HEK293 (cell line): ENCODE results near the gene NEXN.

ENCODE experiments used
- HOXA7 ChIP-seq: sonication (generic); formaldehyde crosslinking; IDR thresholded peaks from 2 replicates; pipeline ENCODE4 v1.8.1; 2022; ENCODE audit warnings: missing genetic modification reagents, borderline replicate concordance
- HOXD13 ChIP-seq: sonication (generic); formaldehyde crosslinking; IDR thresholded peaks from 2 replicates; pipeline ENCODE4 v1.8.0; 2022; ENCODE audit warnings: missing genetic modification reagents, borderline replicate concordance
- IKZF3 ChIP-seq: fragments of 450-650 bp; IDR thresholded peaks from 2 replicates; pipeline ENCODE4 v1.5.0; 2018; ENCODE audit warnings: missing biosample characterization, mild to moderate bottlenecking, missing genetic modification characterization, moderate library complexity
- KLF16 ChIP-seq: fragments of 450-650 bp; formaldehyde crosslinking; IDR thresholded peaks from 2 replicates; pipeline ENCODE4 v1.5.1; 2017; ENCODE audit warnings: missing biosample characterization, missing genetic modification characterization
- OSR2 ChIP-seq: fragments of 450-650 bp; formaldehyde crosslinking; IDR thresholded peaks from 2 replicates; pipeline ENCODE4 v1.5.1; 2016; ENCODE audit warnings: missing biosample characterization, missing genetic modification characterization
- PRDM1 ChIP-seq: fragments of 450-650 bp; formaldehyde crosslinking; IDR thresholded peaks from 2 replicates; pipeline ENCODE4; 2016; ENCODE audit warnings: missing biosample characterization, missing genetic modification characterization
- RBAK ChIP-seq: fragments of 450-650 bp; formaldehyde crosslinking; IDR thresholded peaks from 2 replicates; pipeline ENCODE4 v1.5.1; 2016; ENCODE audit warnings: missing biosample characterization, missing genetic modification characterization
- SALL2 ChIP-seq: fragments of 450-650 bp; formaldehyde crosslinking; IDR thresholded peaks from 2 replicates; pipeline ENCODE4 v1.5.0; 2017; ENCODE audit warnings: missing biosample characterization, mild to moderate bottlenecking, missing genetic modification characterization, borderline replicate concordance
- WT1 ChIP-seq: fragments of 450-650 bp; formaldehyde crosslinking; IDR thresholded peaks from 2 replicates; pipeline ENCODE4 v1.5.1; 2016; ENCODE audit warnings: missing biosample characterization, missing genetic modification characterization
- YY2 ChIP-seq: fragments of 450-650 bp; formaldehyde crosslinking; IDR thresholded peaks from 2 replicates; pipeline ENCODE4 v1.5.1; 2016; ENCODE audit warnings: missing biosample characterization, missing genetic modification characterization
- ZBTB7A ChIP-seq: fragments of 450-650 bp; formaldehyde crosslinking; IDR thresholded peaks from 2 replicates; pipeline ENCODE4 v1.5.1; 2016; ENCODE audit warnings: low read depth, missing biosample characterization, missing genetic modification characterization
- ZEB2 ChIP-seq: fragments of 450-650 bp; formaldehyde crosslinking; IDR thresholded peaks from 2 replicates; pipeline ENCODE4 v1.5.1; 2016; ENCODE audit warnings: missing biosample characterization, missing genetic modification characterization
- ZFP37 ChIP-seq: fragments of 450-650 bp; formaldehyde crosslinking; IDR thresholded peaks from 2 replicates; pipeline ENCODE4 v1.5.1; 2016; ENCODE audit warnings: missing biosample characterization, missing genetic modification characterization
- ZNF138 ChIP-seq: fragments of 450-650 bp; formaldehyde crosslinking; IDR thresholded peaks from 2 replicates; pipeline ENCODE4 v1.5.1; 2016; ENCODE audit warnings: missing biosample characterization, missing genetic modification characterization, borderline replicate concordance
- ZNF175 ChIP-seq: fragments of 450-650 bp; formaldehyde crosslinking; IDR thresholded peaks from 2 replicates; pipeline ENCODE4 v1.5.1; 2016; ENCODE audit warnings: missing biosample characterization, missing genetic modification characterization
- ZNF211 ChIP-seq: fragments of 450-650 bp; formaldehyde crosslinking; IDR thresholded peaks from 2 replicates; pipeline ENCODE4 v1.5.1; 2016; ENCODE audit warnings: low read depth, missing biosample characterization, missing genetic modification characterization
- ZNF214 ChIP-seq: fragments of 450-650 bp; formaldehyde crosslinking; IDR thresholded peaks from 2 replicates; pipeline ENCODE4 v1.5.1; 2017; ENCODE audit warnings: missing biosample characterization, mild to moderate bottlenecking, missing genetic modification characterization, borderline replicate concordance
- ZNF221 ChIP-seq: fragments of 450-650 bp; formaldehyde crosslinking; IDR thresholded peaks from 2 replicates; pipeline ENCODE4 v1.5.1; 2017; ENCODE audit warnings: missing biosample characterization, missing genetic modification characterization, borderline replicate concordance
- ZNF23 ChIP-seq: fragments of 450-650 bp; formaldehyde crosslinking; IDR thresholded peaks from 2 replicates; pipeline ENCODE4 v1.5.1; 2016; ENCODE audit warnings: missing biosample characterization, missing genetic modification characterization, borderline replicate concordance
- ZNF350 ChIP-seq: fragments of 450-650 bp; formaldehyde crosslinking; IDR thresholded peaks from 2 replicates; pipeline ENCODE4 v1.5.0; 2017; ENCODE audit warnings: missing biosample characterization, mild to moderate bottlenecking, missing genetic modification characterization
- ZNF37A ChIP-seq: fragments of 450-650 bp; IDR thresholded peaks from 2 replicates; pipeline ENCODE4 v1.5.1; 2018; ENCODE audit warnings: missing biosample characterization, missing genetic modification characterization
- ZNF555 ChIP-seq: fragments of 450-650 bp; formaldehyde crosslinking; conservative IDR thresholded peaks from 2 replicates; pipeline ENCODE4 v1.5.1; 2017; ENCODE audit warnings: missing biosample characterization, mild to moderate bottlenecking, missing genetic modification characterization, inconsistent platforms
- ZNF624 ChIP-seq: fragments of 450-650 bp; formaldehyde crosslinking; IDR thresholded peaks from 2 replicates; pipeline ENCODE4 v1.5.1; 2017; ENCODE audit warnings: missing biosample characterization, missing genetic modification characterization
- ZNF626 ChIP-seq: fragments of 450-650 bp; sonication (Bioruptor Pico); formaldehyde crosslinking; IDR thresholded peaks from 2 replicates; pipeline ENCODE4 v1.5.1; 2018; ENCODE audit warnings: missing biosample characterization, missing genetic modification characterization, inconsistent platforms
- ZNF654 ChIP-seq: fragments of 450-650 bp; formaldehyde crosslinking; IDR thresholded peaks from 2 replicates; pipeline ENCODE4 v1.5.1; 2016; ENCODE audit warnings: low read depth, missing biosample characterization, missing genetic modification characterization
- ZNF670 ChIP-seq: fragments of 450-650 bp; formaldehyde crosslinking; IDR thresholded peaks from 2 replicates; pipeline ENCODE4 v1.5.1; 2016; ENCODE audit warnings: missing biosample characterization, missing genetic modification characterization, low read depth
- ZNF776 ChIP-seq: fragments of 450-650 bp; formaldehyde crosslinking; IDR thresholded peaks from 2 replicates; pipeline ENCODE4 v1.5.0; 2017; ENCODE audit warnings: missing biosample characterization, missing genetic modification characterization, borderline replicate concordance
- ZNF792 ChIP-seq: fragments of 450-650 bp; formaldehyde crosslinking; IDR thresholded peaks from 2 replicates; pipeline ENCODE4 v1.5.1; 2016; ENCODE audit warnings: missing biosample characterization, missing genetic modification characterization
- ZNF830 ChIP-seq: fragments of 450-650 bp; IDR thresholded peaks from 2 replicates; pipeline ENCODE4 v1.5.0; 2018; ENCODE audit warnings: missing biosample characterization, missing genetic modification characterization, low read depth, mild to moderate bottlenecking, moderate library complexity
- TF ChIP-seq, protein P1 (sequence below): fragments of 450-650 bp; formaldehyde crosslinking; IDR thresholded peaks from 2 replicates; pipeline ENCODE4 v1.5.1; 2016; ENCODE audit warnings: missing biosample characterization, missing genetic modification characterization
- TF ChIP-seq, protein P2 (sequence below): fragments of 450-650 bp; formaldehyde crosslinking; IDR thresholded peaks from 2 replicates; pipeline ENCODE4; 2016; ENCODE audit warnings: missing biosample characterization, missing genetic modification characterization
- TF ChIP-seq, protein P3 (sequence below): fragments of 450-650 bp; formaldehyde crosslinking; IDR thresholded peaks from 2 replicates; pipeline ENCODE4 v1.5.0; 2017; ENCODE audit warnings: missing biosample characterization, missing genetic modification characterization, borderline replicate concordance
- TF ChIP-seq, protein P4 (sequence below): fragments of 450-650 bp; formaldehyde crosslinking; IDR thresholded peaks from 2 replicates; pipeline ENCODE4 v1.5.1; 2017; ENCODE audit warnings: missing biosample characterization, missing genetic modification characterization
- TF ChIP-seq, protein P5 (sequence below): fragments of 450-650 bp; formaldehyde crosslinking; IDR thresholded peaks from 2 replicates; pipeline ENCODE4 v1.5.1; 2016; ENCODE audit warnings: missing biosample characterization, missing genetic modification characterization
- TF ChIP-seq, protein P6 (sequence below): fragments of 450-650 bp; formaldehyde crosslinking; IDR thresholded peaks from 2 replicates; pipeline ENCODE4 v1.5.1; 2016; ENCODE audit warnings: missing biosample characterization, missing genetic modification characterization

NEXN gene

DNA sequence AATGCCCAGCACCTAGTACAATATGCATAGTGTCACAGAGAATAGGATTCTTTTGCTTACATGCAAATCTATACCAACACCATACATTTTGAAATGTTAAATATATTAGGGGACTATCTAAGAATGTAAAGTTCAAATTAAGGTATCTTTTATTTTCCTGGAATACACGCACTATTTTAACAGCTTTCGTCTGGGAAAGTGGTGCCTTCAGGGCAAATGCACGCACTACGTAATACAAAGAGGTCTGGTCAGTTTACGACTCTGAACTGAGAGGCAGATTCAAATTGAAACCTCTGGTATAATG lies 89.5 kb downstream of the NEXN start (continued):
- no peak for TF ChIP-seq YY2
- TF ChIP-seq, protein P1, sequence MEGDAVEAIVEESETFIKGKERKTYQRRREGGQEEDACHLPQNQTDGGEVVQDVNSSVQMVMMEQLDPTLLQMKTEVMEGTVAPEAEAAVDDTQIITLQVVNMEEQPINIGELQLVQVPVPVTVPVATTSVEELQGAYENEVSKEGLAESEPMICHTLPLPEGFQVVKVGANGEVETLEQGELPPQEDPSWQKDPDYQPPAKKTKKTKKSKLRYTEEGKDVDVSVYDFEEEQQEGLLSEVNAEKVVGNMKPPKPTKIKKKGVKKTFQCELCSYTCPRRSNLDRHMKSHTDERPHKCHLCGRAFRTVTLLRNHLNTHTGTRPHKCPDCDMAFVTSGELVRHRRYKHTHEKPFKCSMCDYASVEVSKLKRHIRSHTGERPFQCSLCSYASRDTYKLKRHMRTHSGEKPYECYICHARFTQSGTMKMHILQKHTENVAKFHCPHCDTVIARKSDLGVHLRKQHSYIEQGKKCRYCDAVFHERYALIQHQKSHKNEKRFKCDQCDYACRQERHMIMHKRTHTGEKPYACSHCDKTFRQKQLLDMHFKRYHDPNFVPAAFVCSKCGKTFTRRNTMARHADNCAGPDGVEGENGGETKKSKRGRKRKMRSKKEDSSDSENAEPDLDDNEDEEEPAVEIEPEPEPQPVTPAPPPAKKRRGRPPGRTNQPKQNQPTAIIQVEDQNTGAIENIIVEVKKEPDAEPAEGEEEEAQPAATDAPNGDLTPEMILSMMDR (tag by site-specific recombination), result no peak
- no peak for TF ChIP-seq ZNF175 (tag by site-specific recombination)
- TF ChIP-seq ZNF138 (tag by site-specific recombination), result no peak
- TF ChIP-seq ZNF37A (tag by site-specific recombination), result no peak
- peak; percentile 5; the same call in 1 of the 2 replicates for TF ChIP-seq OSR2 (tag by site-specific recombination)
- TF ChIP-seq, protein P2, sequence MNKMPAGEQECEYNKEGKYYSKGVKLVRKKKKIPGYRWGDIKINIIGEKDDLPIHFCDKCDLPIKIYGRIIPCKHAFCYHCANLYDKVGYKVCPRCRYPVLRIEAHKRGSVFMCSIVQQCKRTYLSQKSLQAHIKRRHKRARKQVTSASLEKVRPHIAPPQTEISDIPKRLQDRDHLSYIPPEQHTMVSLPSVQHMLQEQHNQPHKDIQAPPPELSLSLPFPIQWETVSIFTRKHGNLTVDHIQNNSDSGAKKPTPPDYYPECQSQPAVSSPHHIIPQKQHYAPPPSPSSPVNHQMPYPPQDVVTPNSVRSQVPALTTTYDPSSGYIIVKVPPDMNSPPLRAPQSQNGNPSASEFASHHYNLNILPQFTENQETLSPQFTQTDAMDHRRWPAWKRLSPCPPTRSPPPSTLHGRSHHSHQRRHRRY (tag by site-specific recombination), result no peak
- no peak for TF ChIP-seq ZEB2 (tag by site-specific recombination)
- no peak for TF ChIP-seq ZNF776
- TF ChIP-seq ZNF624 (tag by site-specific recombination), result no peak
- TF ChIP-seq ZNF350 (tag by site-specific recombination), result no peak
- TF ChIP-seq WT1 (tag by site-specific recombination), result no peak; the same call in 1 of the 2 replicates
- TF ChIP-seq, protein P3, sequence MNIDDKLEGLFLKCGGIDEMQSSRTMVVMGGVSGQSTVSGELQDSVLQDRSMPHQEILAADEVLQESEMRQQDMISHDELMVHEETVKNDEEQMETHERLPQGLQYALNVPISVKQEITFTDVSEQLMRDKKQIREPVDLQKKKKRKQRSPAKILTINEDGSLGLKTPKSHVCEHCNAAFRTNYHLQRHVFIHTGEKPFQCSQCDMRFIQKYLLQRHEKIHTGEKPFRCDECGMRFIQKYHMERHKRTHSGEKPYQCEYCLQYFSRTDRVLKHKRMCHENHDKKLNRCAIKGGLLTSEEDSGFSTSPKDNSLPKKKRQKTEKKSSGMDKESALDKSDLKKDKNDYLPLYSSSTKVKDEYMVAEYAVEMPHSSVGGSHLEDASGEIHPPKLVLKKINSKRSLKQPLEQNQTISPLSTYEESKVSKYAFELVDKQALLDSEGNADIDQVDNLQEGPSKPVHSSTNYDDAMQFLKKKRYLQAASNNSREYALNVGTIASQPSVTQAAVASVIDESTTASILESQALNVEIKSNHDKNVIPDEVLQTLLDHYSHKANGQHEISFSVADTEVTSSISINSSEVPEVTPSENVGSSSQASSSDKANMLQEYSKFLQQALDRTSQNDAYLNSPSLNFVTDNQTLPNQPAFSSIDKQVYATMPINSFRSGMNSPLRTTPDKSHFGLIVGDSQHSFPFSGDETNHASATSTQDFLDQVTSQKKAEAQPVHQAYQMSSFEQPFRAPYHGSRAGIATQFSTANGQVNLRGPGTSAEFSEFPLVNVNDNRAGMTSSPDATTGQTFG (tag by site-specific recombination), result no peak
- TF ChIP-seq, protein P4, sequence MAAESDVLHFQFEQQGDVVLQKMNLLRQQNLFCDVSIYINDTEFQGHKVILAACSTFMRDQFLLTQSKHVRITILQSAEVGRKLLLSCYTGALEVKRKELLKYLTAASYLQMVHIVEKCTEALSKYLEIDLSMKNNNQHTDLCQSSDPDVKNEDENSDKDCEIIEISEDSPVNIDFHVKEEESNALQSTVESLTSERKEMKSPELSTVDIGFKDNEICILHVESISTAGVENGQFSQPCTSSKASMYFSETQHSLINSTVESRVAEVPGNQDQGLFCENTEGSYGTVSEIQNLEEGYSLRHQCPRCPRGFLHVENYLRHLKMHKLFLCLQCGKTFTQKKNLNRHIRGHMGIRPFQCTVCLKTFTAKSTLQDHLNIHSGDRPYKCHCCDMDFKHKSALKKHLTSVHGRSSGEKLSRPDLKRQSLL (tag by site-specific recombination), result no peak
- TF ChIP-seq PRDM1 (tag by site-specific recombination), result peak; percentile 48; the same call in 1 of the 2 replicates
- no peak for TF ChIP-seq RBAK (tag by site-specific recombination)
- TF ChIP-seq KLF16 (tag by site-specific recombination), result 0 out of 2 replicates have a peak, but pooled peaks have one; percentile 30
- no peak for TF ChIP-seq ZFP37 (tag by site-specific recombination)
- no peak for TF ChIP-seq ZNF626
- no peak for TF ChIP-seq ZNF23 (tag by site-specific recombination)
- TF ChIP-seq, protein P5, sequence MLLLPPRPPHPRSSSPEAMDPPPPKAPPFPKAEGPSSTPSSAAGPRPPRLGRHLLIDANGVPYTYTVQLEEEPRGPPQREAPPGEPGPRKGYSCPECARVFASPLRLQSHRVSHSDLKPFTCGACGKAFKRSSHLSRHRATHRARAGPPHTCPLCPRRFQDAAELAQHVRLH (tag by site-specific recombination), result no peak
- TF ChIP-seq ZNF555 (tag by site-specific recombination), result no peak
- TF ChIP-seq ZNF830 (tag by site-specific recombination), result no peak
- TF ChIP-seq ZNF214 (tag by site-specific recombination), result no peak
- no peak for TF ChIP-seq SALL2 (tag by site-specific recombination)
- no peak for TF ChIP-seq ZNF792 (tag by site-specific recombination)
- no peak for TF ChIP-seq ZNF654 (tag by site-specific recombination)
- no peak for TF ChIP-seq ZBTB7A
- TF ChIP-seq HOXD13 (CRISPR knock-in tag), result no peak
- no peak for TF ChIP-seq ZNF211 (tag by site-specific recombination)
- no peak for TF ChIP-seq ZNF221 (tag by site-specific recombination)
- no peak for TF ChIP-seq ZNF670 (tag by site-specific recombination)
- no peak for TF ChIP-seq HOXA7 (CRISPR knock-in tag)
- TF ChIP-seq, protein P6, sequence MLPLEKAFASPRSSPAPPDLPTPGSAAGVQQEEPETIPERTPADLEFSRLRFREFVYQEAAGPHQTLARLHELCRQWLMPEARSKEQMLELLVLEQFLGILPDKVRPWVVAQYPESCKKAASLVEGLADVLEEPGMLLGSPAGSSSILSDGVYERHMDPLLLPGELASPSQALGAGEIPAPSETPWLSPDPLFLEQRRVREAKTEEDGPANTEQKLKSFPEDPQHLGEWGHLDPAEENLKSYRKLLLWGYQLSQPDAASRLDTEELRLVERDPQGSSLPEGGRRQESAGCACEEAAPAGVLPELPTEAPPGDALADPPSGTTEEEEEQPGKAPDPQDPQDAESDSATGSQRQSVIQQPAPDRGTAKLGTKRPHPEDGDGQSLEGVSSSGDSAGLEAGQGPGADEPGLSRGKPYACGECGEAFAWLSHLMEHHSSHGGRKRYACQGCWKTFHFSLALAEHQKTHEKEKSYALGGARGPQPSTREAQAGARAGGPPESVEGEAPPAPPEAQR (tag by site-specific recombination), result no peak
- peak; percentile 58; the same call in 1 of the 2 replicates for TF ChIP-seq IKZF3 (tag by site-specific recombination)
